HepG2 (cell line): ENCODE results near the gene NOC2L. TPM values are rescaled to one million over a fixed set of nuclear protein-coding genes. Genes with fewer than 3 reads are reported as not detected.
A peak's percentile ranks its signal among the peaks of the same experiment; 100 is the strongest.

ENCODE experiments used
- CAMTA2 ChIP-seq: sonication (generic); formaldehyde crosslinking; IDR thresholded peaks from 2 replicates; pipeline ENCODE4 v1.4.0; 2020; ENCODE audit warnings: mild to moderate bottlenecking, missing genetic modification reagents, borderline replicate concordance
- DDIT3 ChIP-seq: sonication (generic); formaldehyde crosslinking; IDR thresholded peaks from 2 replicates; pipeline ENCODE4 v1.4.0; 2020; ENCODE audit warnings: mild to moderate bottlenecking, missing genetic modification reagents
- ELK4 ChIP-seq: sonication (generic); formaldehyde crosslinking; IDR thresholded peaks from 2 replicates; pipeline ENCODE4 v1.9.0; 2021; ENCODE audit warnings: missing genetic modification reagents, borderline replicate concordance
- GABPA ChIP-seq, 2 experiments: IDR thresholded peaks; 2 replicates each; pipeline ENCODE4 v1.6.1; 2011 to 2016; ENCODE audit warnings: low read depth in 2 of 2, low read length in 1 of 2, missing biosample characterization in 1 of 2, missing genetic modification characterization in 1 of 2
- NR2F1 ChIP-seq, 2 experiments: fragments of 450-650 bp in 1 of 2; formaldehyde crosslinking in 1 of 2; IDR thresholded peaks; 2 replicates each; pipeline versions ENCODE4 v1.5.0 to v1.6.1; 2016 to 2020; ENCODE audit warnings: mild to moderate bottlenecking in 1 of 2, missing compliant biosample characterization in 1 of 2, missing genetic modification reagents in 1 of 2, moderate library complexity in 1 of 2
- POLR2AphosphoS2 ChIP-seq: IDR thresholded peaks from 2 replicates; pipeline ENCODE4 v1.6.1; 2011; ENCODE audit warnings: low read depth, low read length, improper control_type of control experiment
- SNAPC2 ChIP-seq: sonication (generic); formaldehyde crosslinking; IDR thresholded peaks from 2 replicates; pipeline ENCODE4 v1.8.1; 2022; ENCODE audit warnings: mild to moderate bottlenecking, missing genetic modification reagents
- ZC3H4 ChIP-seq: sonication (generic); formaldehyde crosslinking; IDR thresholded peaks from 2 replicates; pipeline ENCODE4 v1.4.0; 2020; ENCODE audit warnings: missing genetic modification reagents, borderline replicate concordance
- ZNF407 ChIP-seq: sonication (generic); formaldehyde crosslinking; IDR thresholded peaks from one replicate; pipeline ENCODE4 v1.5.1; 2020; ENCODE audit warnings: mild to moderate bottlenecking, missing genetic modification reagents; ENCODE audit errors: not compliant biosample characterization
- ZNF484 ChIP-seq: sonication (generic); formaldehyde crosslinking; IDR thresholded peaks from 2 replicates; pipeline ENCODE4 v1.5.1; 2020; ENCODE audit warnings: mild to moderate bottlenecking, low read depth, missing genetic modification reagents, borderline replicate concordance
- ZNF572 ChIP-seq: sonication (generic); formaldehyde crosslinking; IDR thresholded peaks from 2 replicates; pipeline ENCODE4 v1.5.1; 2020; ENCODE audit warnings: mild to moderate bottlenecking, missing genetic modification reagents
- ZNF609 ChIP-seq: sonication (generic); formaldehyde crosslinking; IDR thresholded peaks from 2 replicates; pipeline ENCODE4 v1.4.0; 2020; ENCODE audit warnings: mild to moderate bottlenecking, missing genetic modification reagents, borderline replicate concordance
- polyA plus RNA-seq, 8 experiments: library from polyadenylated mRNA; depleted of rRNA in 3 of 8; stranded (reverse) in 7 of 8; unstranded in 1 of 8; fragments of >200 nt; fragmentation: Illumina TruSeq in 4 of 8; extraction: Trizol in 4 of 8; gene quantifications; 2 replicates each; pipeline versions ENCODE4 v1.2.1 to v1.2.3, GENCODE V29; 2011 to 2016; ENCODE audit warnings: low read depth in 4 of 8, missing spikeins in 1 of 8, mixed read lengths in 1 of 8; ENCODE audit not compliant: insufficient read depth in 1 of 8
- total RNA-seq, 5 experiments: library from RNA; depleted of rRNA; stranded (reverse); fragments of >200 nt; fragmentation: Illumina TruSeq; extraction: Trizol; gene quantifications; 2 replicates each; pipeline ENCODE4 v1.2.3, GENCODE V29; 2016; ENCODE audit warnings: low read depth in 1 of 5

NOC2L gene
- total and polyA plus RNA-seq, 2 of the 13 experiments (the other 11 are each of a cell fraction or from before 2014, with no cell fraction given) = 32.0 to 103 TPM

GRCh38 chr1:1006305-1007159, 47.5 kb upstream of the NOC2L start (continued):
- TF ChIP-seq ZNF407 (CRISPR knock-in tag) = no peak
- TF ChIP-seq ZNF609 (CRISPR knock-in tag) = peak; percentile 84
- no peak for TF ChIP-seq ELK4
- 0 out of 2 replicates have a peak, but pooled peaks have one; percentile 38 for TF ChIP-seq ZNF572 (CRISPR knock-in tag)
- TF ChIP-seq SNAPC2 (CRISPR knock-in tag) = no peak
- no peak for TF ChIP-seq GABPA (IDR thresholded peaks at IDR 0.05; ENCODE audit: low read depth, low read length)
- TF ChIP-seq GABPA (CRISPR knock-in tag; IDR thresholded peaks at IDR 0.05; ENCODE audit: low read depth) = peak; percentile 91
- TF ChIP-seq POLR2AphosphoS2 = no peak
- 0 out of 2 replicates have a peak, but pooled peaks have one; percentile 12 for TF ChIP-seq CAMTA2
- TF ChIP-seq ZNF484 (CRISPR knock-in tag) = no peak
- peak; percentile 74 to 84 for TF ChIP-seq NR2F1 (CRISPR knock-in tag; IDR thresholded peaks at IDR 0.05)
- TF ChIP-seq ZC3H4 (CRISPR knock-in tag) = no peak
- TF ChIP-seq DDIT3 (CRISPR knock-in tag) = no peak
